GM10248 (cell line): ENCODE measurements around the gene OMP.
"Not testable (repeated sequence)": the region's sequence is repeated elsewhere in the genome, so short reads cannot be mapped to it uniquely, and the experiment has no call there.

Source experiments
- CTCF ChIA-PET: fragments of 300-600 bp; sonication (Branson Sonifier 250); formaldehyde crosslinking; extraction: SDS; loops from one replicate; lab custom pipeline; 2021; ENCODE audit warnings: antibody characterized with exemption; lab: Yijun Ruan, JAX
- POLR2A ChIA-PET: fragments of 350-650 bp; sonication (Branson Sonifier 250); formaldehyde crosslinking; extraction: SDS; loops from one replicate; lab custom pipeline; 2020; ENCODE audit warnings: antibody characterized with exemption; lab: Yijun Ruan, JAX
- DNase-seq: peaks from one replicate; pipeline ENCODE4 v3.0.0; 2012; ENCODE audit errors: extremely low spot score
- TF ChIP-seq, protein P1 (sequence below): IDR thresholded peaks from 2 replicates; pipeline ENCODE4 v1.5.1; 2012; ENCODE audit warnings: mild to moderate bottlenecking, low read depth; ENCODE audit errors: extremely low read depth, missing control alignments, control extremely low read depth

Gene OMP

DNA sequence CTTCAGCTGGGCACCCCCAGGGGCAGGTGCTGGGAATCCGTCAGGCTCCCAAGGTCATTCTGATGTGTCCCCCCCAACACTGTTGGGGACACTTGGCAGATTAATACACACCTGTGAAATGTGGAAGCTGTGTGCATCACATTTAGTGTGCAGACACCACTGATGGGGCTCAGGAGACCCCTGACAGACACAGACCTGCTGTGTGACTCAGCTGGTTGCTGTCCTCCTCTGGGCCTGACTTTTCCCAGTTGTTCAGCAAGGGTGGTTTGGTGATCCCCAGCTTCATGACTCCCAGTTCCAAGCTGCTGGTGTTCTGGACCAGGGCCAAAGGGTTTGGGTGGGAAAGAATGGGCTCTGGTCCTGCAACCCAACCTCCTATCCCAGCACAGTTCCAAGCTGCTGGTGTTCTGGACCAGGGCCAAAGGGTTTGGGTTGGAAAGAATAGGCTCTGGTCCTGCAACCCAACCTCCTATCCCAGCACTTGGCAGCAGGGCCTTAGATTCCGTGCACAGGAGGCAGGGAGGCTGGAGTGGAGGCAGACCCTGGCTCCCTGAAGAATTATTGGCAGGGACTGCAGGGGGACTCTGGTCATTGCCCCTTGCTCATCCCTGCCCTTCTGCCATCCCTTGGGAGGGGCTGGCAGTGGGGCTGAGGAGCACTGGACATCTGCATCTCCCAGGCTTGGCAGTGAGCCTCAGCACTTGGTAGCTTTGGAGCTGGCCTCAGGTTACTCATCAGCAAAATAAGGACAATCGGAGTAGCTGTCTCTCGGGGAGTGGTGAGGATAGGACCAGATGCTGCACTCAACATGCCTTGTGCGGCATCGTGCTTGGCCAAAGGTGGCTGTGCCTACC lies 8.4 kb upstream of the OMP start:
- POLR2A ChIA-PET: no interaction called here
- no peak for DNase-seq
- TF ChIP-seq, protein P1, sequence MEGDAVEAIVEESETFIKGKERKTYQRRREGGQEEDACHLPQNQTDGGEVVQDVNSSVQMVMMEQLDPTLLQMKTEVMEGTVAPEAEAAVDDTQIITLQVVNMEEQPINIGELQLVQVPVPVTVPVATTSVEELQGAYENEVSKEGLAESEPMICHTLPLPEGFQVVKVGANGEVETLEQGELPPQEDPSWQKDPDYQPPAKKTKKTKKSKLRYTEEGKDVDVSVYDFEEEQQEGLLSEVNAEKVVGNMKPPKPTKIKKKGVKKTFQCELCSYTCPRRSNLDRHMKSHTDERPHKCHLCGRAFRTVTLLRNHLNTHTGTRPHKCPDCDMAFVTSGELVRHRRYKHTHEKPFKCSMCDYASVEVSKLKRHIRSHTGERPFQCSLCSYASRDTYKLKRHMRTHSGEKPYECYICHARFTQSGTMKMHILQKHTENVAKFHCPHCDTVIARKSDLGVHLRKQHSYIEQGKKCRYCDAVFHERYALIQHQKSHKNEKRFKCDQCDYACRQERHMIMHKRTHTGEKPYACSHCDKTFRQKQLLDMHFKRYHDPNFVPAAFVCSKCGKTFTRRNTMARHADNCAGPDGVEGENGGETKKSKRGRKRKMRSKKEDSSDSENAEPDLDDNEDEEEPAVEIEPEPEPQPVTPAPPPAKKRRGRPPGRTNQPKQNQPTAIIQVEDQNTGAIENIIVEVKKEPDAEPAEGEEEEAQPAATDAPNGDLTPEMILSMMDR: no peak
- CTCF ChIA-PET: interaction anchor here (1.1 to 9.1 kb wide), 4 partner anchors 13 to 174 kb away, joined by 3 to 85 read pairs (median 38); no protein-coding TSS in a partner anchor

GRCh38 chr11:77094841-77095365 lies 7.7 kb upstream of the OMP start:
- DNase-seq: no peak
- TF ChIP-seq, protein P1: no peak
- POLR2A ChIA-PET: no interaction called here
- CTCF ChIA-PET: interaction anchor here (1.0 to 9.1 kb wide), 5 partner anchors 14 to 175 kb away, joined by 3 to 85 read pairs (median 8); no protein-coding TSS in a partner anchor

DNA sequence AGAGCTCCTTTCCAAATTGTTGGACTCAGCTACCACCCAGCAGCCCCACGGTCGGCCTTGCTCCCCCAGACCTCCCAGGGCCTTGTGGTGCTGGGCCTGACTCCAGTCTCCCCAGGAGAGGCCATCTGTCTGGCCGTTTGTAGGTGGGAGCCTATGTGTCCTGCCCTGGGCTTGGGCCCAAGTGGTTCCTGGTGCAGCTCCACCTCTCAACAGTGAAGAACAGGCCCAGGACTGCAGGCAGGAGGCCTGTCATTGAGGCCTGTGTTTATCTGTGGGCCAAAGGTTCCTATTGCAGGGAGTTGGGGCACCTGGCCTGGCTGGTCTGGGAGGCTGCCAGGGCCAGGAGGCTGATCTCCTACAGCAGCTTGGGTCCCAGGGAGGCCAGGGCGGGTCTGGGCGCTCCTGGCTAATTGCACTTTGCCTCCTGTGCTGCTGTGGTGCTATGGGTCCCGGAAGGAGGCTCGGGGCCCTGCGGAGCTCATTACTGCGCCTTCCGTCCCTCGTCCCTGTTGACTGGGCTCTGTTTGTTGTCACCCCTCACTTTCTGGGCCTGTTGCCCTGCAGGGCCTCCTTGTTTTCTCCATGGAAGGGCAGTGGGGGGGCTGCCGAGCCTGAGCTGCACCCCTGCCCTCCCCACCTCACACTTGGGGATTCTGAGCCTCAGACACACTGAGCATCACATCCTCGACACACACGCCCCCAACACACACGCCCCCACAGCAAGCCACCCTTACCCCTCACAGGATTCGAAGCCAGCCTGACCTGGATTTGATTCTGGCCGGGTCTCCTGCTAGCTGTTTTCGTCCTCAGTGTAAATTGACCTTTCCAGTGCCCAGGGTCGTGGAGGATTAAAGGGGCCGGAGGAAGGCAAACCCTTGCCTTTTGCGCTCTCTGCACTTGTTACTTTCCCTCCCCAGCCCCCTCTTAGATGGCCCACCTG lies 6.8 kb upstream of the OMP start:
- ChIA-PET CTCF (interaction anchor here (1.0 to 8.3 kb wide), 4 partner anchors 14 to 176 kb away, joined by 3 to 68 read pairs (median 7); no protein-coding TSS in a partner anchor), POLR2A (no interaction called here)
- DNase-seq: no peak
- TF ChIP-seq, protein P1: no peak

- TF ChIP-seq, protein P1: no peak
- ChIA-PET CTCF (interaction anchor here (2.9 to 8.3 kb wide), 2 partner anchors 15 to 30 kb away, joined by 8 to 68 read pairs; no protein-coding TSS in a partner anchor), POLR2A (no interaction called here)
- DNase-seq: no peak
These were observed 6.0 kb upstream of the OMP start for GRCh38 chr11:77096591-77097019.

GRCh38 chr11:77097180-77097579 lies 5.5 kb upstream of the OMP start:
- POLR2A ChIA-PET, DNase-seq: not testable (repeated sequence)

GRCh38 chr11:77100166-77101042 lies 2.2 kb upstream of the OMP start:
- POLR2A ChIA-PET: no interaction called here
- CTCF ChIA-PET: interaction anchor here (0.6 to 1.9 kb wide), 6 partner anchors 9 to 313 kb away, joined by 3 to 14 read pairs (median 4); partner anchors contain the start of gene MYO7A
- DNase-seq: no peak
- TF ChIP-seq, protein P1: no peak

More at GRCh38 chr11:77097180-77097579, 5.5 kb upstream of the OMP start:
- CTCF ChIA-PET: not testable (repeated sequence)
